GM21529 (cell line): ENCODE data around the gene FUT4.
"Not testable (repeated sequence)": the region's sequence is repeated elsewhere in the genome, so short reads cannot be mapped to it uniquely, and the experiment has no call there.

Source experiments
- ATAC-seq: cut with Tn5 transposase; IDR thresholded peaks from one replicate; pipeline ENCODE4 v1.9.1; 2021; ENCODE audit not compliant: unreplicated experiment

The FUT4 gene

GRCh38 chr11:94533206-94533605, 10.5 kb upstream of the FUT4 start:
- no peak for ATAC-seq

- no peak for ATAC-seq
Observed at GRCh38 chr11:94533696-94534630, 9.8 kb upstream of the FUT4 start.

DNA sequence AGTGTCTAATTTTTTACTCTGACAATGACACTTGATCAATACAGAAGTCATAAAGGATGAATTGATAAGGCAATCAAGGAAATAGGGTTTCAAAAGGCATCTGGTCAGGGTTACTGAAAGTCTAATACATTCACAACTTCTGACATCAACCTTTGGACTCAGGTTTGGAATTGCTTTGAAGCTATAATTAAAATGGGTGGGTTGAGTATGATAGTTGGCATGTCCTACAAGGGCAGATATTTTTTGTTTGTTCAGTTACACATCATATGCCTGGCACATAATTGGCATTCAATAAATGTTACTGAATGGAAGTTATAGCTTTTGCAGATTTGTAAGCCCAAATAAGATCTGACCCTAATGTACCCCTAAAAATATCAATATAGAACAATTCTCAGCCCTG, 7.3 kb upstream of the FUT4 start:
- ATAC-seq, result no peak

GRCh38 chr11:94537031-94537600, 6.6 kb upstream of the FUT4 start:
- no peak for ATAC-seq

DNA sequence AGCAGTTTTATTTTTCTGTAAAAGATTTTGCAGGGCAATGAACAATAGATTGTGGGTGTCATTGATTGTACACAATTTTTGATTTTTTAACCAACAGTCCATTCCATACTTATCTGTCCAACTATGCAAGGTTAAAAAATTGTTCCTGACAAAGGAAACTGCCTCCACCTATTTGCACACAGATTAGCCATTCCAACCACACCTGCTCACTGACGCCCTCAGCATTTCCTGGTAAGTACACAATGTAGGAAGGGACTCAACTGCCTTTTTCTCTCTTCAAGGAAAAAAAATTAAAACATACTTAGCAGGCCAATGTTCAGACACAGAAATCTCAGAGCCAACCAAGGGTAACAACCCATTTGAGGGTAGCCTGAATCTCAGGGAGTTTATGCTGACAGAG, 4.3 kb upstream of the FUT4 start:
- ATAC-seq, result no peak

- no peak for ATAC-seq
Observed at GRCh38 chr11:94544646-94545263, 1.0 kb downstream of the FUT4 start.

DNA sequence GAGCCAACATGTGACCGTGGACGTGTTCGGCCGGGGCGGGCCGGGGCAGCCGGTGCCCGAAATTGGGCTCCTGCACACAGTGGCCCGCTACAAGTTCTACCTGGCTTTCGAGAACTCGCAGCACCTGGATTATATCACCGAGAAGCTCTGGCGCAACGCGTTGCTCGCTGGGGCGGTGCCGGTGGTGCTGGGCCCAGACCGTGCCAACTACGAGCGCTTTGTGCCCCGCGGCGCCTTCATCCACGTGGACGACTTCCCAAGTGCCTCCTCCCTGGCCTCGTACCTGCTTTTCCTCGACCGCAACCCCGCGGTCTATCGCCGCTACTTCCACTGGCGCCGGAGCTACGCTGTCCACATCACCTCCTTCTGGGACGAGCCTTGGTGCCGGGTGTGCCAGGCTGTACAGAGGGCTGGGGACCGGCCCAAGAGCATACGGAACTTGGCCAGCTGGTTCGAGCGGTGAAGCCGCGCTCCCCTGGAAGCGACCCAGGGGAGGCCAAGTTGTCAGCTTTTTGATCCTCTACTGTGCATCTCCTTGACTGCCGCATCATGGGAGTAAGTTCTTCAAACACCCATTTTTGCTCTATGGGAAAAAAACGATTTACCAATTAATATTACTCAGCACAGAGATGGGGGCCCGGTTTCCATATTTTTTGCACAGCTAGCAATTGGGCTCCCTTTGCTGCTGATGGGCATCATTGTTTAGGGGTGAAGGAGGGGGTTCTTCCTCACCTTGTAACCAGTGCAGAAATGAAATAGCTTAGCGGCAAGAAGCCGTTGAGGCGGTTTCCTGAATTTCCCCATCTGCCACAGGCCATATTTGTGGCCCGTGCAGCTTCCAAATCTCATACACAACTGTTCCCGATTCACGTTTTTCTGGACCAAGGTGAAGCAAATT, 1.8 kb downstream of the FUT4 start:
- no peak for ATAC-seq

DNA sequence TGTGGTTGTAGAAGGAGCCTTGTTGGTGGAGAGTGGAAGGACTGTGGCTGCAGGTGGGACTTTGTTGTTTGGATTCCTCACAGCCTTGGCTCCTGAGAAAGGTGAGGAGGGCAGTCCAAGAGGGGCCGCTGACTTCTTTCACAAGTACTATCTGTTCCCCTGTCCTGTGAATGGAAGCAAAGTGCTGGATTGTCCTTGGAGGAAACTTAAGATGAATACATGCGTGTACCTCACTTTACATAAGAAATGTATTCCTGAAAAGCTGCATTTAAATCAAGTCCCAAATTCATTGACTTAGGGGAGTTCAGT, 2.4 kb downstream of the FUT4 start:
- ATAC-seq, result no peak

DNA sequence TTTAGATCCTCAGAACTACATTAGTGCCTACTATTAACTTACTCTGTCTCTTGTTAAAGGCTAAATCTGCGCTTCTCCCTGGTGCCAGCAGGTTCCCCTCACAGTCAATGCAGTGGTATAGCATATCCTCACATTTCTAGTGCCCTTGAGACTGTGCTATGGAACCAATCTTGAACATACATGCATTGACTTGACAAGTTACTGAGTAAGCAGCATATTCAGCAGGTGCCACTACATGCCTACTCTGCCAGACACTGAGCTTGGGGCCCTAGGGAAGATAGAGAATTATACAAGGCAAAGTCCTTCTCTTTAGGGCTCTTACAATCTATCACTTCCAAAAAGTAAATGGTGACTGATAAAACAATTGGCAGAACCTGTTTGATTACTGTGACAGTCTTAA, 3.2 kb downstream of the FUT4 start:
- no peak for ATAC-seq

DNA sequence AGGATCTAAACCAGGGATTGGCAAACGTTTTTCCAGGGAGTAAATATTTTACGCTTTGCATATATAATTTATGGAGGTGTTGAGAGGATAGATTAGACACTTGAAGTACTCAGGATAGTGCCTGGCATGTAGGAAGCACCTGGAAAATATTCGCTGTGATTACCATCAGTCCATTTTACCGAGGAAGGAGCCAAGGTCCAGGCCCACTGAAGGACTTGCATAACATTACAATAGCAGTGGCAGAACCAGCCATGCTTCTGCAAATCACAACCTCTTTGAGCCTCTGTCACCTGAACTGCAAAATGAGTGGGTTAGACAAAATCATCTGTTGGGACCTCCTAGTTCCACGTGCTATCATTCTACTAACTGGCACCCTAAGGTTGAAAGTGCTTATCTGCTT, 5.4 kb downstream of the FUT4 start:
- ATAC-seq, result no peak

- ATAC-seq, result no peak
Observed at GRCh38 chr11:94550513-94550912, 6.8 kb downstream of the FUT4 start.

DNA sequence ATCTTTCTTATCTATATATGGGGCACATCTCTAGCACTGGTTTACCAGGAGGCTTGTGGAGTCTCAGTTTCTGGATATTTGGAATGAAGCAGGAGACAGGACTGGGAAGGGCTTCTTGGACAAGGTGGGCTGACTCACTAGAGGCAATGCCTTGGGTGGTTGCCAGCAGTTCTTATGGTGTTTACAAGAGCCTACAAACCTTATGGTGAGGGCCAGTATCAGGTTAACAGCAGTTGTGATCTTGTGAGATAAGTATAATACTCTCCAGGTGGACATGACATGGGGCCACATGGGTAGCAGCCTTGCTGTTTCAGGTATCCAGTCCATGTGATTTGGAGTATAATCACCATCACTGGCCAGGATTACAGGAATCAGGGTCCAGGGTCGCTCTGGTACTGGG, 10.2 kb downstream of the FUT4 start:
- ATAC-seq, result no peak

DNA sequence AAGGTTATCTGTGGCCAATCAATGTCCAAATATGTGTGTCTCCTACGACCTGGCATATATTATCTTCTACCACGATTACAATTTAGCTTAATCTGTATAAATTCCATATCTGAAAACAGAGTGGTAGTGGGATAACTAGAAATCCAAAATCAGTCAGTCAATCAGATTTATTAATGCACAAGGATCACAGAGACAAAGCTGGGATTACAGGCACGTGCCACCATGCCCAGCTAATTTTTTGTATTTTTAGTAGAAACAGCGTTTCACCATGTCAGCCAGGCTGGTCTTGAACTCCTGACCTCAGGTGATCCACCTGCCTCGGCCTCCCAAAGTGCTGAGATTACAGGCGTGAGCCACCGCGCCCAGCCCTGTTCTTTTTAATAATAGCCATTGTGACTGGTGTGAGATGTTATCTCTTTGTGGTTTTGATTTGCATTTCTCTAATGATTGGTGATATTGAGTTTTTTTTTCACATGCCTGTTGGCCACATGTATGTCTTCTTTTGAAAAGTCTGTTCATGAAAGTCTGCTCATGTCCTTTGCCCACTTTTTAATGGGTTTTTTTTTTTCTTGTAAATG, 12.1 kb downstream of the FUT4 start:
- not testable (repeated sequence) for ATAC-seq

DNA sequence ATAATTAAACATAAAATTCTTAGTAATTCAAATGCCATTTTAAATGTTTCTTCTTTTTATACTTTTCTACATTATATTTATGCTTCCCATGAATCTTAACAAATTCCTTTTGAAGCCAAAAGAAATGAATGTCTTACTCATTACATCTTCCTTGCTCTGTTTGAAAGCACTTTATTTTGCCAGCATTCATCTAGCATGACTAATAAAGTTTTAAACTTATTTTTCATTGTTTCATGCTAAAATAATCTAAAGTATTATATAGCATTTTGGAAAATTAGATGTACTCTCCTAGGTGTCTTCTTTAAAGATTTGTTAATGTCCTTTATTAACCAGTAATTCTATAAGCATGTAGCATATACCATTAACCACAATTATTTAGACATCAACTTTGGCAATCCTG, 13.7 kb downstream of the FUT4 start:
- ATAC-seq, result no peak

DNA sequence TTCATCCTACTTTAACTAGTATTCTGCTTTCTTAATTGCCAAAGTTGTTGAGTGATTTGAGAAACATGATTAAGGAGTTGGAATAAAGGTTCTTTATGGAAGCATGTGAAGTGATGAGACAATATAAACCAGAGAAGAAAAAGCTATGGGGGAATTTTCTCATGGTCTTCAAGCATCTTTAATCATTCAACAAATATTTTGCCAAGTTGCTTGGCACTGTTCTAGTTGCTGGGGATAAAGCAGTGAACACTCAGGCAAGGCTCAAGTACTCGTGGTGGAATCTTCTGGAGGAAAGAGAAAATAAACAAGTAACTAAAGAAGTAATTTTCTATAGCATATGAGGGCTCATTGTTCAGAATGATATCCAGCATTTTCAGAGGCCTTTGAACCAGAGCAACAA, 14.3 kb downstream of the FUT4 start:
- ATAC-seq, result no peak

DNA sequence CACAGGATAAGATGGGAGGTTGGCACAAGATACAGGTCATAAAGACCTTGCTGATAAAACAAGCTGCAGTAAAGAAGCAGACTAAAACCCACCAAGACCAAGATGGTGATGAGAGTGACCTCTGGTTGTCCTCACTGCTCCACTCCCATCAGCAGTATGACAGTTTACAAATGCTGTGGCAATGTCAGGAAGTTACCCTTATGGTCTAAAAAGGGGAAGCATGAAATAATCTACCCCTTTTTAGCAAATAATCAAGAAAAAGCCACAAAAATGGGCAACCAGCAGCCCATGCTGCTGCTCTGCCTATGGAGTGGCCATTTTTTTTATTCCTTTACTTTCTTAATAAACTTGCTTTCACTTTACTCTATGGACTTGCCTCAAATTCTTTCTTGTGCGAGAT, 14.7 kb downstream of the FUT4 start:
- no peak for ATAC-seq

GRCh38 chr11:94558932-94559331, 15.2 kb downstream of the FUT4 start:
- ATAC-seq, result no peak

DNA sequence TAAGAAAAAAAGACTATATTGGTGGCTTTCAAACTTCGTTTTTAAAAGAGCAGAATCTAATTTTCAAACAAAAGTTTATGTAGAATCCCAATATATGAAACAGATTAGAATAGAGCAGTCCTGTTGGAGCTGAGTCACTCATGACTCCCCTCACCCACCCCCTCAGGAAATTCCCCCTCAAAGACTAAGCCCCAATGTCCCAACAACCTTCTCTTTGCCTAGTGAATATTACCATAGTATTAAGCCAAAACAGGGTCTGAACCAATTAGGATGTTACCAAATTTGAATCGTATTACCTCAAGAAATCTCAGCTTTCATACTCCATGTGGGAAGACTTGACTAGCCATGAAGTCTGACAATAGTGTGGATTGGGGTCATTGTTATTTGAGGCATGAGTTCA, 15.6 kb downstream of the FUT4 start:
- ATAC-seq, result no peak

- no peak for ATAC-seq
Observed at GRCh38 chr11:94560834-94561233, 17.1 kb downstream of the FUT4 start.

GRCh38 chr11:94563176-94563847, 19.6 kb downstream of the FUT4 start:
- no peak for ATAC-seq
